Activated CD8-positive, alpha-beta memory T cell treated with anti-CD3 and anti-CD28 coated beads, Interleukin-2, amount 10 ng/mL, durations not matched to agents 7 days and 5 days (primary cell): ENCODE measurements around the gene DPM1. TPM values are rescaled to one million over a fixed set of nuclear protein-coding genes. Genes with fewer than 3 reads are reported as not detected.
"Not testable (repeated sequence)": the region's sequence is repeated elsewhere in the genome, so short reads cannot be mapped to it uniquely, and the experiment has no call there.

Source experiments
- ATAC-seq: fragments of 150-1000 bp; cut with Tn5 transposase; one replicate; pipeline ENCODE4 v1.10.0; 2021; ENCODE audit warnings: moderate library complexity
- CTCF ChIA-PET: fragments of 350-600 bp; sonication (Branson Sonifier 250); formaldehyde crosslinking; loops from one replicate; lab custom pipeline; 2021; ENCODE audit warnings: antibody characterized with exemption; lab: Charles Lee
- DNase-seq: peaks from one replicate; pipeline ENCODE4 v3.0.0-alpha.2; 2020
- H3K27ac Mint-ChIP-seq: one replicate; pipeline ENCODE4 v1.8.0; 2021; ENCODE audit warnings: mild to moderate bottlenecking, mixed read lengths
- H3K27me3 Mint-ChIP-seq: one replicate; pipeline ENCODE4 v1.8.0; 2021; ENCODE audit warnings: mixed read lengths
- H3K36me3 Mint-ChIP-seq: one replicate; pipeline ENCODE4 v1.8.0; 2021; ENCODE audit warnings: mild to moderate bottlenecking, mixed read lengths
- H3K4me1 Mint-ChIP-seq: one replicate; pipeline ENCODE4 v1.8.0; 2021; ENCODE audit warnings: mixed read lengths
- H3K4me3 Mint-ChIP-seq: one replicate; pipeline ENCODE4 v1.8.0; 2021; ENCODE audit warnings: mild to moderate bottlenecking, moderate library complexity, mixed read lengths
- H3K9me3 Mint-ChIP-seq: one replicate; pipeline ENCODE4 v1.8.0; 2022; ENCODE audit warnings: low read depth, mixed read lengths
- total RNA-seq, 2 experiments: library from RNA; stranded (reverse); gene quantifications; one replicate each; pipeline ENCODE4 v1.2.3, GENCODE V29; 2021

Gene DPM1
- total RNA-seq, 2 experiments from 2014 or later, result 51.8 to 62.8 TPM

DNA sequence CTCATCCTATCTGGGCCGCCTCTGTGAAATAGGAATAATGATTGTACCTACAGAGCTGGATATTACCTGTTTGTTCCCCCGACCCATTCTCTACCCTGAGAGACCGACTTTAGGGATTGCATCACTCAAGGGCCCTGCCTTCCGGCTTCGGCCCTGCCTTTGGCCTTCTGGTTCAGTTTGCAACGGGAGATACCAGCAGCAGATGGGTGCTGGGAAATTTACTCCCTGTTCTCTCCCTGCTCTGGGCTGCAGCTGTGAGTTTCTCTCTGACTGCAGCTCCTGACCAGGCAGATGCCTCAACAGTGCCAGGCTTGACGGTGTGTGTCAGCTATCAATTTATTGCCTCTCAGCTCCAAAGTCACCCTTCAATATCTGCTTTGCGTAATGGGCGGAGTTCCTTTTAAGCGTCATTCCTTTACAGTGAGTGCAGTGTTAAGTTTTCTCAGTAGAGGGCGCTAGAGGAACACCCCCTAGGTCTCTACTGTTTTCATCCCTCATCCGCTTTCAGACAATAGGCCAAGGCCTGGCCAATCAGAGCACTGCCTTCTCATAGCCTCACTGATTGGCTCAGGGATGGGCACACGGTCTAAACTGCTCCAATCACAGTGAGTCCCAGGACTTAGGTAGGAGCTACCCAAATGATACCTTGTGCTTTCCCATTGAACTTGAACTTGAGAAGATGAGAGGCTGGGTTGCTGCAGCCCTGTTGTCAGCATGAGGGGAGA lies 34.6 kb upstream of the DPM1 start:
- peaks cover 2% of the 10 kb centered on the region for H3K4me1 Mint-ChIP-seq
- DNase-seq (peak; percentile 70), ATAC-seq (peak; percentile 99)
- CTCF ChIA-PET, result interaction anchor here (0.7 to 8.6 kb wide), 17 partner anchors 8 to 630 kb away, joined by 3 to 143 read pairs (median 5); partner anchors contain the start of genes BCAS4, DPM1 and MOCS3
- H3K36me3 Mint-ChIP-seq, result no peaks in the 10 kb centered on the region
- no peak overlapping the region for H3K27ac Mint-ChIP-seq
- peaks cover 20% of the 10 kb centered on the region for H3K27me3 Mint-ChIP-seq
- H3K9me3 Mint-ChIP-seq, result no peaks in the 10 kb centered on the region
- H3K4me3 Mint-ChIP-seq, result no peak overlapping the region

DNA sequence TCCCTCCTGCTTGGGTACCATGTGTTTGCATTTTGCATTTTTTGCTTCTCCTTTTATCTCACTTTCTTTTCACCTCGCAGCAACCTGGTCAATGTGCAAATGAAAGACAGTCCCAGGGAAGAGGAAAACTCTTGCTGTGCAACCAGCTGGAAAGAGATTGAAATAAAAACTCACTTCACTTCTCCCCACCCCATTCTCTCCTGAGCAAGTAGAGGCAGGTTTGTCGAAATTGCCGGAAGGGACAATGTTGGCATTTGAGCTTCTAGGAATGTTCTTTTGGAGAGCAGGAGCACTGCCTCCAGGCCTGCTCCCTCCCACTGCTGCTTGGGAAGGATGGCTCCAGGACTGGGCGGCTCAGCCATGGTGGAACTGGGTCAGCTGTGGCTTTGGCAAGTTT lies 34.0 kb upstream of the DPM1 start:
- H3K9me3 Mint-ChIP-seq, result no peaks in the 10 kb centered on the region
- H3K27me3 Mint-ChIP-seq, result peaks cover 24% of the 10 kb centered on the region
- CTCF ChIA-PET, result interaction anchor here (0.9 to 8.6 kb wide), 12 partner anchors 8 to 631 kb away, joined by 3 to 143 read pairs (median 6); partner anchors contain the start of genes BCAS4, DPM1 and MOCS3
- no peak overlapping the region for H3K4me3 Mint-ChIP-seq
- no peaks in the 10 kb centered on the region for H3K36me3 Mint-ChIP-seq
- ATAC-seq, result no peak
- no peak for DNase-seq
- peaks cover 4% of the 10 kb centered on the region for H3K4me1 Mint-ChIP-seq
- H3K27ac Mint-ChIP-seq, result no peak overlapping the region

DNA sequence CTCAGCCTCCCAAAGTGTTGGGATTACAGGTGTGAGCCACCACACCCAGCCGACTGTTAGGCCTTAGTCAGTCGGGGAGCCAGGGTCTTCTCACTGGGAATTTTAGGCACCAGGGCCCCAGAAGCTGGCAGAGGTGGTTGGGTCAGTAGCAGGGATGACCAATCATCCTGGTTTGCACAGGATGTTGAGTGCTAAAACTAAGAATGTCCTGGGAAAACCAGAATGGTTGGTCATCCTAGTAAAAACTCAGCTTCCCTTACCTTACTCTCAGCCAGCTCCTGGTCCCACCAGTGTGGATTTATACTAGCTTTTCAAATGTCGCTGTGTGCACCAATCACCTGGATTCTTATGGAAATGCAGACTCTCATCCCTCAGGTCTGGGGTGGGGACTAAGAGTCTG lies 32.7 kb upstream of the DPM1 start:
- H3K4me3 Mint-ChIP-seq, result no peak overlapping the region
- no peaks in the 10 kb centered on the region for H3K9me3 Mint-ChIP-seq
- peaks cover 27% of the 10 kb centered on the region for H3K27me3 Mint-ChIP-seq
- ATAC-seq, result no peak
- H3K4me1 Mint-ChIP-seq, result peaks cover 4% of the 10 kb centered on the region
- CTCF ChIA-PET, result interaction anchor here (0.8 to 8.6 kb wide), 6 partner anchors 9 to 604 kb away, joined by 3 to 143 read pairs (median 4); no protein-coding TSS in a partner anchor
- no peaks in the 10 kb centered on the region for H3K36me3 Mint-ChIP-seq
- DNase-seq, result no peak
- no peak overlapping the region for H3K27ac Mint-ChIP-seq

DNA sequence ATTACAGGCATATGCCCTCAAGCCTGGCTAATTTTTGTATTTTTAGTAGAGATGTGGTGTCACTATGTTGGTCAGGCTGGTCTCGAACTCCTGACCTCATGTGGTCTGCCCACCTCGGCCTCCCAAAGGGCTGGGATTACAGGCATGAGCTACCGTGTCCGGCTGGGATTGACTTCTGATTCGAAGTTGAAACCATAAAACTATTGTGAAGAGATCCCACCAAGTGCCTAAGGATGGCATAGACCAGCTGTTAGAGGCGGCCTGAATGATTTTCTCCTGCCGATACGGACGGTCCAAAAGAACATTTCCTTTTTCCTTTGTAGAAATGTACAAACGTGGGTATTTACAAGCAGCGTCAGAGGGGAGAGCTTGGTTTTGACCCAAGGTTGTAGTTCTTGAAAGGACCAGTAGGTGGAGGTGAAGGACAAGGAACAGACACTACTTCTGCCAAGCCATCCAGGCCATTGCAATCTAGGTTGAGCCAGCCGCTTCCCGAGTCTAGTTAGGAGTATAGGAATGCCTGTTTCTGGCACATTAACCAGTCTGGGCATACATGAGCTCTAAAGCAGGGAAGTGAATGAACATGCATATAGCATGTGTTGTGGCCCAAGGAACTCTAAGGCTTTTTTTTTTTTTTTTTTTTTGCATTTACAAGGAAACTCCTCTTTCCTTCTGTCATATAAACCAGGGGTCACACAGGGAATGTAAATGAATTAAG lies 29.3 kb upstream of the DPM1 start:
- Mint-ChIP-seq H3K9me3 (no peaks in the 10 kb centered on the region), H3K27me3 (peaks cover 40% of the 10 kb centered on the region), H3K36me3 (no peaks in the 10 kb centered on the region), H3K27ac (no peak overlapping the region), H3K4me1 (peaks cover 4% of the 10 kb centered on the region), H3K4me3 (no peak overlapping the region)
- CTCF ChIA-PET, result interaction anchor here (0.6 to 8.6 kb wide), 58 partner anchors 9 to 917 kb away, joined by 3 to 143 read pairs (median 4); partner anchors contain the start of genes BCAS4, DPM1 and MOCS3
- DNase-seq, result peak; percentile 71
- ATAC-seq, result peak; percentile 93

GRCh38 chr20:50983321-50983720 lies 25.0 kb upstream of the DPM1 start:
- Mint-ChIP-seq H3K4me1 (peaks cover 10% of the 10 kb centered on the region), H3K4me3 (no peak overlapping the region), H3K27me3 (peaks cover 53% of the 10 kb centered on the region), H3K27ac (no peak overlapping the region), H3K9me3 (no peaks in the 10 kb centered on the region), H3K36me3 (no peaks in the 10 kb centered on the region)
- ATAC-seq (no peak), DNase-seq (no peak)
- CTCF ChIA-PET, result interaction anchor here (0.8 to 3.2 kb wide), 4 partner anchors 8 to 331 kb away, joined by 3 to 26 read pairs (median 13); no protein-coding TSS in a partner anchor

GRCh38 chr20:50982363-50982762 lies 24.0 kb upstream of the DPM1 start:
- Mint-ChIP-seq H3K36me3 (no peaks in the 10 kb centered on the region), H3K4me3 (no peak overlapping the region), H3K9me3 (no peaks in the 10 kb centered on the region), H3K4me1 (peaks cover 8% of the 10 kb centered on the region), H3K27ac (no peak overlapping the region), H3K27me3 (peaks cover 51% of the 10 kb centered on the region)
- CTCF ChIA-PET, result interaction anchor here (0.7 to 3.4 kb wide), 17 partner anchors 9 to 1146 kb away, joined by 3 to 32 read pairs (median 5); partner anchors contain the start of genes BCAS4, DPM1 and MOCS3
- DNase-seq (no peak), ATAC-seq (no peak)

- CTCF ChIA-PET, result interaction anchor here (0.7 to 3.4 kb wide), 26 partner anchors 9 to 1147 kb away, joined by 3 to 32 read pairs (median 4); partner anchors contain the start of genes BCAS4, DPM1 and MOCS3
- ATAC-seq (no peak), DNase-seq (no peak)
- H3K4me1 Mint-ChIP-seq, result peaks cover 8% of the 10 kb centered on the region
- no peak overlapping the region for H3K27ac Mint-ChIP-seq
- H3K36me3 Mint-ChIP-seq, result no peaks in the 10 kb centered on the region
- H3K9me3 Mint-ChIP-seq, result no peaks in the 10 kb centered on the region
- H3K27me3 Mint-ChIP-seq, result peaks cover 46% of the 10 kb centered on the region
- H3K4me3 Mint-ChIP-seq, result no peak overlapping the region
Observed at GRCh38 chr20:50981714-50982048, 23.3 kb upstream of the DPM1 start.

- DNase-seq, result peak; percentile 77
- ATAC-seq, result peak; percentile 74
- H3K9me3 Mint-ChIP-seq, result no peaks in the 10 kb centered on the region
- H3K27ac Mint-ChIP-seq, result no peak overlapping the region
- H3K4me1 Mint-ChIP-seq, result peaks cover 8% of the 10 kb centered on the region
- H3K36me3 Mint-ChIP-seq, result no peaks in the 10 kb centered on the region
- H3K4me3 Mint-ChIP-seq, result no peak overlapping the region
- H3K27me3 Mint-ChIP-seq, result peaks cover 40% of the 10 kb centered on the region
- CTCF ChIA-PET, result interaction anchor here (0.7 to 3.4 kb wide), 26 partner anchors 9 to 1148 kb away, joined by 3 to 32 read pairs (median 4); partner anchors contain the start of genes BCAS4, DPM1 and MOCS3
Observed at GRCh38 chr20:50980851-50981713, 22.8 kb upstream of the DPM1 start.

DNA sequence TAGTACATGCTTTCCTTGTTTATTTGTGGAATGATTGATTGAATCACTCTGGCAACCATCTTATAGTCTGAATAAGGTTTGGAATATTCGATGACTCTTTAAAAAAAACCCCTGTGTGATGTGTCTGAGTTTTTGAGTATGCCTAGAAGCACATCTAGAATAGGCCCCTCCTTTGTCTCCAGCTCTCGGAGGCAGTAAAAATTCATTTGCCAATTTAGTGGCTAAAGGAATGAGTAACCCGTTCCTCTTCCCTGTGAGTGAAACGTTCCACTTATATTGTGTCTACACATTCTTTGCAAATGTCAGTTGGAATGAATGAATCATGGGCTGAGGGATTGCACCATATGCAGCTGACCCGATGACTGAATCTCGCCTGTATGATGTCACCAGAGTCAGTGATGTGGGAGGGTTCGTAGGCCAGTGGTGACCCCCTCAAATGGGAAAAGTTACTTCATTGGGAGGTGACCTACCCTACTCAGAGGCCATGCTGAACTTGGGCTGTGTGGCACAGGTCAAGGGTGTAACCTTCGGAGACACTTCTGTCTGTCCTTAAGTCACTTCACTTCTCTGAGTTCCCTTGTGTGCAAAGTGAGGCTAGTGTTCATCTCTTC lies 21.8 kb upstream of the DPM1 start:
- ATAC-seq, result peak; percentile 47
- CTCF ChIA-PET, result interaction anchor here (1.1 to 3.4 kb wide), 6 partner anchors 22 to 326 kb away, joined by 3 to 32 read pairs (median 6); partner anchors contain the start of genes BCAS4, DPM1 and MOCS3
- H3K9me3 Mint-ChIP-seq, result no peaks in the 10 kb centered on the region

DNA sequence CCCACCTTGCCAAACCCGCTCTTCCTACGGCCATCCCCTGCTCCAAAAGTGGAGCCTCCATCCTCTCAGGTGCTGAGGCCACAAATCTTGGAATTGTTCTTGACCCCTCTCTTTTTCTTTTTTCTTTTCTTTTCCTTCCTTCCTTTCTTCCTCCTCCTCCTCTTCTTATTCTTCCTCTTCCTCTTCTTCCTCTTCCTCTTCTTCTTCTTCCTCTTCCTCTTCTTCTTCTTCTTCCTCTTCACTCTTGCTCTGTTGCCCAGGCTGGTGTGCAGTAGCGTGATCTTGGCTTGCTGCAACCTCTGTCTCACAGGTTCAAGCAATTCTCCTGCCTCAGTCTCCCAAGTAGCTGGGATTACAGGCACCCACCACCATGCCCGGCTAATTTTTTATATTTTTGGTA lies 20.2 kb upstream of the DPM1 start:
- DNase-seq, ATAC-seq, CTCF ChIA-PET, H3K9me3 Mint-ChIP-seq, H3K4me1 Mint-ChIP-seq, H3K4me3 Mint-ChIP-seq, H3K36me3 Mint-ChIP-seq, H3K27ac Mint-ChIP-seq: not testable (repeated sequence)
- peaks cover 30% of the 10 kb centered on the region for H3K27me3 Mint-ChIP-seq

More for the DNA sequence above, 21.8 kb upstream of the DPM1 start:
- Mint-ChIP-seq H3K36me3 (no peaks in the 10 kb centered on the region), H3K4me1 (peaks cover 8% of the 10 kb centered on the region), H3K27ac (no peak overlapping the region), H3K27me3 (peaks cover 37% of the 10 kb centered on the region), H3K4me3 (no peak overlapping the region)
- DNase-seq, result no peak

- DNase-seq (no peak), ATAC-seq (no peak)
- Mint-ChIP-seq H3K36me3 (no peaks in the 10 kb centered on the region), H3K27ac (no peak overlapping the region), H3K4me1 (peaks cover 6% of the 10 kb centered on the region), H3K27me3 (peaks cover 25% of the 10 kb centered on the region), H3K9me3 (no peaks in the 10 kb centered on the region), H3K4me3 (no peak overlapping the region)
- CTCF ChIA-PET, result interaction anchor here (0.8 to 1.1 kb wide), 2 partner anchors 183 to 224 kb away, joined by 3 read pairs; no protein-coding TSS in a partner anchor
Observed at GRCh38 chr20:50977066-50978021, 19.0 kb upstream of the DPM1 start.
